DOHH2 (cell line): Measurements from ENCODE around the gene PEX14.

ENCODE experiments used
- H3F3A ChIP-seq: fragments of 200-600 bp; sonication (generic), shearing (Covaris generic); 2 replicates; pipeline ENCODE4 v1.6.0; 2016; ENCODE audit warnings: antibody characterized with exemption, mild to moderate bottlenecking; ENCODE audit not compliant: control insufficient read depth, insufficient read depth
- H3K27ac ChIP-seq: fragments of 200-600 bp; sonication (generic); 2 replicates; pipeline ENCODE4 v1.5.1; 2014; ENCODE audit warnings: low read depth, mild to moderate bottlenecking, low read length, moderate library complexity
- H3K27me3 ChIP-seq: fragments of 200-600 bp; sonication (generic); 2 replicates; pipeline ENCODE4 v1.6.1; 2014; ENCODE audit warnings: mild to moderate bottlenecking, low read length, mixed read lengths; ENCODE audit not compliant: control insufficient read depth
- H3K36me3 ChIP-seq: fragments of 200-600 bp; sonication (generic); 2 replicates; pipeline ENCODE4 v1.6.1; 2014; ENCODE audit warnings: mild to moderate bottlenecking, low read length, moderate library complexity, mixed read lengths; ENCODE audit not compliant: control insufficient read depth
- H3K4me1 ChIP-seq: fragments of 200-600 bp; sonication (generic); 2 replicates; pipeline ENCODE4 v1.6.1; 2014; ENCODE audit warnings: mild to moderate bottlenecking, low read length, mixed read lengths; ENCODE audit not compliant: control insufficient read depth
- H3K4me2 ChIP-seq: fragments of 200-600 bp; sonication (generic); 2 replicates; pipeline ENCODE4 v1.6.0; 2014; ENCODE audit warnings: mild to moderate bottlenecking, low read length, moderate library complexity
- H3K4me3 ChIP-seq: fragments of 200-600 bp; sonication (generic); 2 replicates; pipeline ENCODE4 v1.5.1; 2014; ENCODE audit warnings: mild to moderate bottlenecking, low read length, mixed read lengths
- H3K79me2 ChIP-seq: fragments of 200-600 bp; sonication (generic); 2 replicates; pipeline ENCODE4 v1.6.1; 2014; ENCODE audit warnings: mild to moderate bottlenecking, low read length, mixed read lengths; ENCODE audit not compliant: control insufficient read depth
- H3K9me2 ChIP-seq: fragments of 200-600 bp; sonication (generic); replicated peaks from 2 replicates; pipeline ENCODE4 v1.6.1; 2014; ENCODE audit warnings: mild to moderate bottlenecking, low read length, mixed read lengths; ENCODE audit not compliant: control insufficient read depth
- H3K9me3 ChIP-seq: fragments of 200-600 bp; sonication (generic); 2 replicates; pipeline ENCODE4 v1.6.1; 2014; ENCODE audit warnings: antibody characterized with exemption, low read length, mixed read lengths; ENCODE audit not compliant: control insufficient read depth, insufficient read depth
- H4K20me1 ChIP-seq: fragments of 200-600 bp; sonication (generic); 2 replicates; pipeline ENCODE4 v1.6.0; 2014; ENCODE audit warnings: low read depth, mild to moderate bottlenecking, antibody characterized with exemption, low read length, moderate library complexity; ENCODE audit not compliant: control insufficient read depth, insufficient read depth
- EZH2phosphoT487 ChIP-seq: fragments of 200-600 bp; sonication (generic); IDR thresholded peaks from 2 replicates; pipeline ENCODE4 v1.6.1; 2017; ENCODE audit warnings: borderline replicate concordance, mild to moderate bottlenecking, antibody characterized with exemption, low read length, moderate library complexity, mixed read lengths
- TF ChIP-seq, protein P1 (sequence below): fragments of 200-600 bp; sonication (generic); IDR thresholded peaks from one replicate; pipeline ENCODE4 v1.5.1; 2014; ENCODE audit warnings: antibody characterized with exemption, mild to moderate bottlenecking, low read depth, low read length; ENCODE audit not compliant: poor library complexity, severe bottlenecking

Gene PEX14

DNA sequence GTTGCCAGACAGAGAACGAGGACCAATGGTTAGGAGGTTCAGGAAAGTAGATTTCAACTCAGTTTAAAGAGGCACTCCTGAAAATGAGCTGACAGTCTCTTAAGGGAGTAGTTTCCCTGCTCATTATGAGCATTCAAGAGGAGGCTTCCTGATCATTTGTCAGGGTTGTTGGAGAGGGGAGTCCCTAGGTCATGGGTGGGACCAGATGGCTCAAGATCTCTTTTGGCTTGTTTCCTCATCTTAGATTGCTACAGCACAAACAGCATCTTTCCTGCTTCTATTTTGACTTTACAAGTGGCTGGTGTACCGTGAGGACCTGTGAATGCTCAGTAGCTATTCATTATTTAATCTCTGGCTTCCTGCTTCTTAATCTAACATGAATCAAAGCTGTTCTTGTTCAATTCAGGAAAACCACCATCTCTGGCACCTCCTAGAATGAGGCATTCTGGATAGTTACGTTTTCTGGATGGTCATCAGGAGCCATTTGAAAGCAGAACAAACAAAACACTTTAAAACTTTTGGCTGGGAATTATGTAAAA, 47.6 kb downstream of the PEX14 start:
- Histone ChIP-seq H3K9me3 (no peaks in the 10 kb centered on the region), H4K20me1 (0 out of 2 replicates have a peak, but pooled peaks cover 7% of the 10 kb centered on the region), H3K4me3 (no peak overlapping the region), H3K36me3 (no peaks in the 10 kb centered on the region), H3K9me2 (no peaks in the 10 kb centered on the region), H3K79me2 (peaks cover 21% of the 10 kb centered on the region), H3K27ac (no peak overlapping the region), H3F3A (no peaks in the 10 kb centered on the region), H3K4me2 (no peak overlapping the region), H3K4me1 (no peaks in the 10 kb centered on the region), H3K27me3 (no peaks in the 10 kb centered on the region)
- TF ChIP-seq, protein P1, sequence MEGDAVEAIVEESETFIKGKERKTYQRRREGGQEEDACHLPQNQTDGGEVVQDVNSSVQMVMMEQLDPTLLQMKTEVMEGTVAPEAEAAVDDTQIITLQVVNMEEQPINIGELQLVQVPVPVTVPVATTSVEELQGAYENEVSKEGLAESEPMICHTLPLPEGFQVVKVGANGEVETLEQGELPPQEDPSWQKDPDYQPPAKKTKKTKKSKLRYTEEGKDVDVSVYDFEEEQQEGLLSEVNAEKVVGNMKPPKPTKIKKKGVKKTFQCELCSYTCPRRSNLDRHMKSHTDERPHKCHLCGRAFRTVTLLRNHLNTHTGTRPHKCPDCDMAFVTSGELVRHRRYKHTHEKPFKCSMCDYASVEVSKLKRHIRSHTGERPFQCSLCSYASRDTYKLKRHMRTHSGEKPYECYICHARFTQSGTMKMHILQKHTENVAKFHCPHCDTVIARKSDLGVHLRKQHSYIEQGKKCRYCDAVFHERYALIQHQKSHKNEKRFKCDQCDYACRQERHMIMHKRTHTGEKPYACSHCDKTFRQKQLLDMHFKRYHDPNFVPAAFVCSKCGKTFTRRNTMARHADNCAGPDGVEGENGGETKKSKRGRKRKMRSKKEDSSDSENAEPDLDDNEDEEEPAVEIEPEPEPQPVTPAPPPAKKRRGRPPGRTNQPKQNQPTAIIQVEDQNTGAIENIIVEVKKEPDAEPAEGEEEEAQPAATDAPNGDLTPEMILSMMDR: no peak
- no peak for TF ChIP-seq EZH2phosphoT487

DNA sequence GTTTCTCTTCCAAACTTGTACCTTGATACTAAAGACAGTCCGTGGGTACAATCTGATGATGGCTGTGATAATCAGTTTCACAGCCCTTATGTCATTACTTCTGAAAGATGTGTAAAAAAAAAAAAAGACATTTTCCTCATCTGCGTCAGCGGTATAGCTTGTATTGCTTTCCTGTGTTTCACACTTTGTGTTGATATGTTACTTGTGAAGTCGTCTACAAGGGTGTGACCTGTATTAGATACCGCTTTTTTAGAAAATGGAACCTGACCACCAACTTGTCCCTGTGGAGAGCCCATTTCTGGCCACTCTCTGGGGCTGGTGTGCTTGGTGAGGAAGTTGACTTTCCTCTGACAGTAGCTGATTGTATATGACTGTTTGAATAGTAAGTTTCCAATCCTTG, 50.5 kb downstream of the PEX14 start:
- Histone ChIP-seq H3K79me2 (peaks cover 4% of the 10 kb centered on the region; the same call in 1 of the 2 replicates), H3K36me3 (no peaks in the 10 kb centered on the region), H3K4me1 (no peaks in the 10 kb centered on the region), H3K9me3 (no peaks in the 10 kb centered on the region), H3F3A (no peaks in the 10 kb centered on the region), H3K27me3 (no peaks in the 10 kb centered on the region), H3K9me2 (no peaks in the 10 kb centered on the region), H3K4me2 (no peak overlapping the region), H4K20me1 (0 out of 2 replicates have a peak, but pooled peaks cover 4% of the 10 kb centered on the region), H3K27ac (no peak overlapping the region), H3K4me3 (no peak overlapping the region)
- TF ChIP-seq, protein P1: no peak
- TF ChIP-seq EZH2phosphoT487: no peak

- TF ChIP-seq, protein P1: no peak
- TF ChIP-seq EZH2phosphoT487: no peak
- peaks cover 4% of the 10 kb centered on the region; the same call in 1 of the 2 replicates for H3K79me2 ChIP-seq
- H4K20me1 ChIP-seq: no peaks in the 10 kb centered on the region
- H3K27ac ChIP-seq: no peak overlapping the region
- H3K4me2 ChIP-seq: no peak overlapping the region
- no peaks in the 10 kb centered on the region for H3K27me3 ChIP-seq
- H3K4me3 ChIP-seq: no peak overlapping the region
- H3F3A ChIP-seq: no peaks in the 10 kb centered on the region
- no peaks in the 10 kb centered on the region for H3K4me1 ChIP-seq
- H3K9me2 ChIP-seq: no peaks in the 10 kb centered on the region
- no peaks in the 10 kb centered on the region for H3K9me3 ChIP-seq
- H3K36me3 ChIP-seq: no peaks in the 10 kb centered on the region
Measured at GRCh38 chr1:10528066-10529014, 53.6 kb downstream of the PEX14 start.
